ENCODE data around the gene PIGL.
"Not testable (repeated sequence)": the region's sequence is repeated elsewhere in the genome, so short reads cannot be mapped to it uniquely, and the experiment has no call there.

PIGL gene

DNA sequence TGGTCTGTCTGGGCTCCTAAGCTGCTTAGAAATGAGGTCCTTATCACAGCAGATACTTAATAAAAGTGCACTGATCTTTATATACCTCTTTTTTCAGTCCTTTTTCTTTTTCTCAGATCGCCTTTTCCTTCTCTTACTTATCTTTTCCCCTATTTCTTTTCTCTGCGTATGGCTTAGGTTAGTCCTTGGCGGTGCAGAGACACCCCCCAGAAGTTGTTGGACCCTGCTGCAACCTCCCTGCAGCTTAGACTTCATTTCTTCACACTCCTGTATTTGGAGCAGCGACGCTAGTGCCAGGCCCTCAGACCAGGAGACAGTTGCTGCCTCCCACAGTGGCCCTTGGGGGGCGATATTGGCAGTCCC lies 68.6 kb downstream of the PIGL start:
- Histone ChIP-seq H3K9ac (ENCODE audit: low read length) (peak overlapping the region; percentile 75), H3K36me3 (ENCODE audit: control insufficient read depth, insufficient read depth, low read length) (no peaks in the 10 kb centered on the region)

DNA sequence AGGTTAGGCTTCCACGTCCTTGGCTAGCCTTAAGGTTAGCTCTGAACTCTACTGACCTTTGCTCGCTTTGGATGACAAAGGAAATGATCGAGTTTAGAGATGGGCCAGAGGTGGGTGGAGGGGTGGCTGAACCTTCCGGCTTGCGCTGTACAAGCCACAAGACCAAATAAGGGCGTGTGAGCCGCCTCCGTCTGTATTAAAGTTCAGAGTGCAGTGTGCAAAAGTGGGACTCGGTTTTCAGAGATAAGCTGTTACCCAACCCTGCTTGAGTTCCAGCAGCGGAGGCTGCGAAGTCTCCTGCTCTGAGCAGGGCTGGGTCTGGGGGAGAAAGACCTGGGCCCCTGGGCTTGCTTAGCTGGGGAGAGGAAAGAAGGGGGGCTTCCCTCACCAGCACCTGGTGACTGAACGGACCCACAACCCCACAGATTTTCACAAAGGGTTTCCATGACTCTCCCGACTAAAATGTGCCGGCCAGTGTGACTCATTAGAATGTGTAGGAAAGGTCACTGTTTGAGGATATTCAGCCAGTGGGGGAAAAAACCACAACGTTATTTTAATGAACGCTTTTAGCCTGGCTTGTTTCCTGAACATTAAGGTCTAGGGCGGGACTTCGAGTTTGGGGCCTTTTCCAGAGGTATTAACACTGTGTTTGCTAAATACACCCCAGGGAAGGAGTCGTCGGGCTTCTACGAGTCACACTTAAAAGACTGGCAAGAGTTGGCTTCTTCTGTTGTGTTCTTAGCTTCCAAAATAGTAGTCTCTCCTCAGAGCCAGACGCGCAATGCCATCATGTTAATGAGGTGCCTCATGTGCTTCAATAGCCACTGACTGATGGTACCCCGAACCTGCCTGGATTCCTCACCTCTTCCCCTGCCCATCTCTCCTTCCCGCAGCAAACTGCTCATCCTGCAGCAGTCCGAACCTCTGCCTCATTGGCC lies 69.3 kb downstream of the PIGL start:
- Histone ChIP-seq H3K9me3 (ENCODE audit: control insufficient read depth, low read length) (no peaks in the 10 kb centered on the region), H3K9ac (ENCODE audit: low read length) (peak overlapping the region; percentile 75), H3K4me1 (ENCODE audit: control insufficient read depth, insufficient read depth, low read length) (peaks cover 44% of the 10 kb centered on the region), H3K4me3 (ENCODE audit: low read length) (no peak overlapping the region), H3K27me3 (ENCODE audit: control insufficient read depth, insufficient read depth, low read length) (no peaks in the 10 kb centered on the region), H3K36me3 (ENCODE audit: control insufficient read depth, insufficient read depth, low read length) (no peaks in the 10 kb centered on the region)

More for the DNA sequence above, 68.6 kb downstream of the PIGL start:
- Histone ChIP-seq H3K9me3 (ENCODE audit: control insufficient read depth, low read length) (no peaks in the 10 kb centered on the region), H3K27me3 (ENCODE audit: control insufficient read depth, insufficient read depth, low read length) (no peaks in the 10 kb centered on the region), H3K4me1 (ENCODE audit: control insufficient read depth, insufficient read depth, low read length) (peaks cover 44% of the 10 kb centered on the region), H3K4me3 (ENCODE audit: low read length) (no peak overlapping the region)

DNA sequence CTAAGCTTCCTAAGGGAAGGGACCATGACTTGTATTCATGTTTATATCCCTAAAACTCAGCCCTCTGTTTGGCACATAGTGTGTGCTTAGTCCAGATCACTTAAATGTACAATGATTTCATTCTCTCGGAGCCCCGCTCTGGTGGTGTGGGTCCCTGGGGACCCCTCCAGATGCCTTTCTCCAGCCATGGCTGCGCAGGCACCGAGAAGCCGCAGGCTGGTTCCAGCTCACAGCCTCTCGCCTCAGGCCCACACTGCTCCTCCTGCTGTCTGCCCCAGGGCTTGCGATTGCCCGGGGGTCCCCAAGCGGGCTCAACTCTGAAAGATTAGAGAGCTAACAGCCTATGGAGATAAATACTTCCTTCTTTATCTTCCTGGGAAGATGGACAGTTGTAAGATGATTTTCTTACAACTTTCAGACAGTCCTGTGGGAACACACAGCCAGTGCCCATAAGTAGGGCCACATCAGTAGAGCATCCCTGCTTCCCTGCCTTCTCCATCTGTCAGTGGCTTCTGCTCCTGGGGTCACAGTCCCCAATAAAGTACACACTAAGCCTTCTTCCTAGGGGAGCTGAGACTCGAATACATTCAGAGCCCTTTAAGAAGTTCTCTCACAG lies 70.0 kb downstream of the PIGL start:
- no peaks in the 10 kb centered on the region for H3K9me3 ChIP-seq (ENCODE audit: control insufficient read depth, low read length)
- no peaks in the 10 kb centered on the region for H3K36me3 ChIP-seq (ENCODE audit: control insufficient read depth, insufficient read depth, low read length)
- H3K27me3 ChIP-seq (ENCODE audit: control insufficient read depth, insufficient read depth, low read length) = no peaks in the 10 kb centered on the region
- H3K4me1 ChIP-seq (ENCODE audit: control insufficient read depth, insufficient read depth, low read length) = peaks cover 44% of the 10 kb centered on the region
- H3K4me3 ChIP-seq (ENCODE audit: low read length) = no peak overlapping the region
- peak overlapping the region; percentile 75 for H3K9ac ChIP-seq (ENCODE audit: low read length)

- Histone ChIP-seq H3K4me3 (ENCODE audit: low read length) (no peak overlapping the region), H3K4me1 (ENCODE audit: control insufficient read depth, insufficient read depth, low read length) (peaks cover 44% of the 10 kb centered on the region), H3K27me3 (ENCODE audit: control insufficient read depth, insufficient read depth, low read length) (no peaks in the 10 kb centered on the region), H3K9me3 (ENCODE audit: control insufficient read depth, low read length) (no peaks in the 10 kb centered on the region), H3K36me3 (ENCODE audit: control insufficient read depth, insufficient read depth, low read length) (no peaks in the 10 kb centered on the region), H3K9ac (ENCODE audit: low read length) (peak overlapping the region; percentile 75)
These were observed 70.6 kb downstream of the PIGL start for GRCh38 chr17:16287563-16288027.

- H3K4me3 ChIP-seq (ENCODE audit: low read length) = no peak overlapping the region
- H3K27me3 ChIP-seq (ENCODE audit: control insufficient read depth, insufficient read depth, low read length) = no peaks in the 10 kb centered on the region
- H3K9me3 ChIP-seq (ENCODE audit: control insufficient read depth, low read length) = no peaks in the 10 kb centered on the region
- peaks cover 52% of the 10 kb centered on the region for H3K4me1 ChIP-seq (ENCODE audit: control insufficient read depth, insufficient read depth, low read length)
- H3K9ac ChIP-seq (ENCODE audit: low read length) = no peak overlapping the region
- H3K36me3 ChIP-seq (ENCODE audit: control insufficient read depth, insufficient read depth, low read length) = no peaks in the 10 kb centered on the region
These were observed 72.0 kb downstream of the PIGL start for GRCh38 chr17:16288860-16289571.

- Histone ChIP-seq H3K4me1 (ENCODE audit: control insufficient read depth, insufficient read depth, low read length) (peaks cover 47% of the 10 kb centered on the region), H3K36me3 (ENCODE audit: control insufficient read depth, insufficient read depth, low read length) (no peaks in the 10 kb centered on the region), H3K9me3 (ENCODE audit: control insufficient read depth, low read length) (no peaks in the 10 kb centered on the region), H3K4me3 (ENCODE audit: low read length) (no peak overlapping the region), H3K27me3 (ENCODE audit: control insufficient read depth, insufficient read depth, low read length) (no peaks in the 10 kb centered on the region), H3K9ac (ENCODE audit: low read length) (no peak overlapping the region)
These were observed 76.9 kb downstream of the PIGL start for GRCh38 chr17:16293931-16294330.

- Histone ChIP-seq H3K4me3 (ENCODE audit: low read length) (no peak overlapping the region), H3K9ac (ENCODE audit: low read length) (no peak overlapping the region), H3K27me3 (ENCODE audit: control insufficient read depth, insufficient read depth, low read length) (no peaks in the 10 kb centered on the region), H3K36me3 (ENCODE audit: control insufficient read depth, insufficient read depth, low read length) (no peaks in the 10 kb centered on the region), H3K4me1 (ENCODE audit: control insufficient read depth, insufficient read depth, low read length) (peaks cover 45% of the 10 kb centered on the region), H3K9me3 (ENCODE audit: control insufficient read depth, low read length) (no peaks in the 10 kb centered on the region)
These were observed 77.5 kb downstream of the PIGL start for GRCh38 chr17:16294560-16294959.

DNA sequence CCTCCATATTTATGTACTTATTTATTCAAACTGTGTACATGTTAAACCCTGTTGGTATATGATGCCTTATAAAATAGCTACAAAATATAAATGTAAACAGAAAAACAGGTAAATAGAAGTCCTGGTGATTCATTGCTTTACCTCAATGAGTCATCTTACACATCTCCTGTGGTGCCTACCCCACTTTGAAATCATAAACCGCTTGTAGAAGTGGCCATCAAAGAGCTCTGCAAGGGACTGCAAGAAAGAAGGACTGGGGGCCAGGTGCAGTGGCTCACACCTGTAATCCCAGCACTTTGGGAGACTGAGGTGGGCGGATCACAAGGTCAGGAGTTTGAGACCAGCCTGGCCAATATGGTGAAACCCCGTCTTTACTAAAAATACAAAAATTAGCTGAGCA lies 79.1 kb downstream of the PIGL start:
- H3K4me1 ChIP-seq (ENCODE audit: control insufficient read depth, insufficient read depth, low read length) = peaks cover 51% of the 10 kb centered on the region
- not testable (repeated sequence) for H3K27me3 ChIP-seq (ENCODE audit: control insufficient read depth, insufficient read depth, low read length); H3K9me3 ChIP-seq (ENCODE audit: control insufficient read depth, low read length); H3K36me3 ChIP-seq (ENCODE audit: control insufficient read depth, insufficient read depth, low read length); H3K9ac ChIP-seq (ENCODE audit: low read length); H3K4me3 ChIP-seq (ENCODE audit: low read length)

DNA sequence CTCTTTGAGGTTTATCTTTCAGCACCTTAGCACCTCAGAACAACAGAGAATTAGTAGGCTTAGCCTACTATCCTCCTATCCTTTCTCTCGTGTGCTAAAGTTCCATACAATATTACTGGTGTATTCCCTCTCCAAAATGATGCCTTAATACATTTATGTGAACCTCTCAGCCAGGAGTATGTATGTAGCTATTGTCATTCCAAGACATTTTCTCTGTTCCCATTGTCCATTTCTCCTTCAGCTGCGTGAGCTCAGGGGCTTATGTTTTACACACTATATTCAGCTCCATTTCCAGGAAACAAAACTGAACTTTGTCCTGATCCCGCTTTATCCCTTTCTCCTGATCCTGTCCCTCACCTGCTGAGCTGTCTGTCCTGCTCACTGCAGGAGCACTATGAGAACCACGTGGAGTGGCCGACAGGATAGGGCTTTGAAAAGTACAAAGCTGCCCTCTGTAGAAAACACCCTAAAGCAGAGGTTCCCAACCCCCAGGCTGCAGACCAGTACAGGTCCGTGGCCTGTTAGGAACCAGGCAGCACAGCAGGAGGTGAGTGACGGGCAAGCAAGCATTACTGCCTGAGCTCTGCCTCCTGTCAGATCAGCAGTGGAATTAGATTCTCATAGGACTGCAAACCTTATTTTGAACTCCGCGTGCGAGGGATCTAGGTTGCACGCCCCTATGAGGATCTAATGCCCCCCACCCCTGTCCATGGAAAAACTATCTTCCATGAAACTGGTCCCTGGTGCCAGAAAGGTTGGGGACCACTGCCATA lies 80.5 kb downstream of the PIGL start:
- peaks cover 51% of the 10 kb centered on the region for H3K4me1 ChIP-seq (ENCODE audit: control insufficient read depth, insufficient read depth, low read length)
- H3K9me3 ChIP-seq (ENCODE audit: control insufficient read depth, low read length) = no peaks in the 10 kb centered on the region
- H3K9ac ChIP-seq (ENCODE audit: low read length) = peak overlapping the region; percentile 57
- H3K27me3 ChIP-seq (ENCODE audit: control insufficient read depth, insufficient read depth, low read length) = no peaks in the 10 kb centered on the region
- peak overlapping the region; percentile 41 for H3K4me3 ChIP-seq (ENCODE audit: low read length)
- H3K36me3 ChIP-seq (ENCODE audit: control insufficient read depth, insufficient read depth, low read length) = no peaks in the 10 kb centered on the region

DNA sequence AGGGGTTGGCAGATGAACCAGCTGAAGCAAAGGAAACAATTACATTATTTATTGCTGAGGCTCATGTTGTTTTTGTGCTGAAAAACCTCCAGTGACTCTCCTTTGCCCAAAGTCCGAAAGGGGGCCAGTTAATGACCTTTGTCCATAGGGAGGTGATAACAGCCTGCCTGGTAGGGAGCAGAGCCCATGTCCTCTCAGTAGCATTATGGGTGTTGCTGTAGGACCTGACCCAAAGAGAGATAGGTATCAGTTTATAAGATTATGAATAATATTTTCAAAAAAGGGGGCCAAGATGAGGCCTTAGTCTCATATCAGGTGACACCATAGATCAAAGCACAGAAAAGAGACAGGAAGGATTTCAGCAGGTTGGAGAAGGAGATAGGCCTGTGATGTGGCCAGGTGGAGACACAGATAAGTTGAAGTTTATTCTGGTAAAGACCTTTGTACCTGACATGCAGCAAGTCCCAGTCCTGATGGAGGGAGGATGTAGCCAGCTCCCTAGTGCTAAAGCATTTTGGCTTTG lies 81.2 kb downstream of the PIGL start:
- Histone ChIP-seq H3K9ac (ENCODE audit: low read length) (peak overlapping the region; percentile 57), H3K27me3 (ENCODE audit: control insufficient read depth, insufficient read depth, low read length) (no peaks in the 10 kb centered on the region), H3K4me1 (ENCODE audit: control insufficient read depth, insufficient read depth, low read length) (peaks cover 51% of the 10 kb centered on the region), H3K4me3 (ENCODE audit: low read length) (peak overlapping the region; percentile 41), H3K9me3 (ENCODE audit: control insufficient read depth, low read length) (no peaks in the 10 kb centered on the region), H3K36me3 (ENCODE audit: control insufficient read depth, insufficient read depth, low read length) (no peaks in the 10 kb centered on the region)

DNA sequence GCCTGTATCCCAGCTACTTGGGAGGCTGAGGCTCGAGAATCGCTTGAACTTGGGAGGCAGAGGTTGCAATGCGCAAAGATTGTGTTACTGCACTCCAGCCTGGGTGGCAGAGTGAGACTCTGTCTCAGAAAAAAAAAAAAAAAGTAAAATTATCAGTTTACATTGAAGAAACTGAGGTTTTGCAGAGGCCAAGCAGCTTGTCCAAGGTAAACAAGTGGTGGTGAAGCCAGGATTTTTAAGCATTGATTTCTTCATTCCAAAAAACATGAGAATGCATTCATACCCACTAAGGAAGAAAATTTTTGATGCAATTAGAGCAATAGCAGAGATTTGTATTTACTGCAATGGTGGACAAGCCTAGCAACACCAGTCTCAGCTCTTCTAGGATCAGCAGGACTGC lies 83.5 kb downstream of the PIGL start:
- Histone ChIP-seq H3K4me1 (ENCODE audit: control insufficient read depth, insufficient read depth, low read length) (peaks cover 33% of the 10 kb centered on the region), H3K4me3 (ENCODE audit: low read length) (no peak overlapping the region), H3K9me3 (ENCODE audit: control insufficient read depth, low read length) (no peaks in the 10 kb centered on the region), H3K36me3 (ENCODE audit: control insufficient read depth, insufficient read depth, low read length) (no peaks in the 10 kb centered on the region), H3K9ac (ENCODE audit: low read length) (no peak overlapping the region), H3K27me3 (ENCODE audit: control insufficient read depth, insufficient read depth, low read length) (no peaks in the 10 kb centered on the region)
